WERI-Rb-1 (cell line): ENCODE data around the gene NDC1.
A peak's percentile ranks its signal among the peaks of the same experiment; 100 is the strongest.
"Not testable (repeated sequence)": the region's sequence is repeated elsewhere in the genome, so short reads cannot be mapped to it uniquely, and the experiment has no call there.

Experiments used
- DNase-seq: peaks from one replicate; pipeline ENCODE4 v3.0.0-alpha.2; 2020
- H3K27ac ChIP-seq: fragments of 250-450 bp; sonication (Bioruptor Pico); 2 replicates; pipeline ENCODE4 v1.5.1; 2020; ENCODE audit warnings: mild to moderate bottlenecking, moderate library complexity
- H3K27me3 ChIP-seq: fragments of 250-450 bp; sonication (Bioruptor Pico); 2 replicates; pipeline ENCODE4 v1.5.1; 2021; ENCODE audit warnings: mild to moderate bottlenecking, low read depth, moderate library complexity; ENCODE audit not compliant: insufficient read depth, severe bottlenecking
- H3K36me3 ChIP-seq: fragments of 250-450 bp; sonication (Bioruptor Pico); 2 replicates; pipeline ENCODE4 v1.5.1; 2020; ENCODE audit warnings: mild to moderate bottlenecking, moderate library complexity
- H3K4me3 ChIP-seq: 2 replicates; pipeline ENCODE4 v1.5.1; 2011; ENCODE audit warnings: low read depth, mild to moderate bottlenecking, control low read depth, low read length
- H3K9me3 ChIP-seq: fragments of 250-450 bp; sonication (Bioruptor Pico); 2 replicates; pipeline ENCODE4 v1.5.1; 2021; ENCODE audit warnings: mild to moderate bottlenecking, moderate library complexity; ENCODE audit not compliant: severe bottlenecking
- CTCF ChIP-seq: IDR thresholded peaks from 2 replicates; pipeline ENCODE4 v1.5.1; 2011; ENCODE audit warnings: low read depth, mild to moderate bottlenecking, control low read depth, inconsistent platforms, low read length

Gene NDC1

GRCh38 chr1:53837924-53838653, at the start of gene NDC1:
Gene NDC1 (minus strand): TSS chr1:53838296. CDS start chr1:53838261, 35 bp downstream.
- DNase-seq, result peak; percentile 95
- Histone ChIP-seq H3K36me3 (no peaks in the 10 kb centered on the region), H3K4me3 (peak within 1 kb of the TSS; percentile 99), H3K27me3 (no peaks in the 10 kb centered on the region), H3K9me3 (no peaks in the 10 kb centered on the region), H3K27ac (peak within 1 kb of the TSS; percentile 97)
- peak; percentile 32; the same call in 1 of the 2 replicates for TF ChIP-seq CTCF

- H3K4me3 ChIP-seq, H3K27ac ChIP-seq, H3K36me3 ChIP-seq, DNase-seq, H3K9me3 ChIP-seq, H3K27me3 ChIP-seq: not testable (repeated sequence)
These were observed 45.5 kb upstream of the NDC1 start for GRCh38 chr1:53883600-53883999.

- H3K36me3 ChIP-seq, H3K4me3 ChIP-seq, H3K27me3 ChIP-seq, DNase-seq, H3K9me3 ChIP-seq, H3K27ac ChIP-seq: not testable (repeated sequence)
These were observed 43.8 kb upstream of the NDC1 start for GRCh38 chr1:53881853-53882252.

- peak; percentile 43 for TF ChIP-seq CTCF
- no peak overlapping the region for H3K27ac ChIP-seq
- no peak for DNase-seq
- H3K27me3 ChIP-seq, result no peaks in the 10 kb centered on the region
- H3K36me3 ChIP-seq, result no peaks in the 10 kb centered on the region; the same call in 1 of the 2 replicates
- no peak overlapping the region for H3K4me3 ChIP-seq
- peaks cover 2% of the 10 kb centered on the region for H3K9me3 ChIP-seq
These were observed 40.5 kb upstream of the NDC1 start for GRCh38 chr1:53878492-53879105.

GRCh38 chr1:53875150-53875549, 37.1 kb upstream of the NDC1 start:
- not testable (repeated sequence) for H3K9me3 ChIP-seq, H3K27ac ChIP-seq, H3K36me3 ChIP-seq, H3K27me3 ChIP-seq, H3K4me3 ChIP-seq, DNase-seq

GRCh38 chr1:53871773-53872484, 33.8 kb upstream of the NDC1 start:
- no peak for TF ChIP-seq CTCF

GRCh38 chr1:53871221-53871620, 33.1 kb upstream of the NDC1 start:
- no peak for TF ChIP-seq CTCF
- H3K4me3 ChIP-seq, result no peak overlapping the region
- H3K36me3 ChIP-seq, result peaks cover 4% of the 10 kb centered on the region
- no peaks in the 10 kb centered on the region for H3K9me3 ChIP-seq
- H3K27me3 ChIP-seq, result no peaks in the 10 kb centered on the region
- no peak overlapping the region for H3K27ac ChIP-seq
- no peak for DNase-seq

More at GRCh38 chr1:53871773-53872484, 33.8 kb upstream of the NDC1 start:
- no peak overlapping the region for H3K4me3 ChIP-seq
- H3K27ac ChIP-seq, result no peak overlapping the region
- no peaks in the 10 kb centered on the region for H3K9me3 ChIP-seq
- DNase-seq, result no peak
- peaks cover 3% of the 10 kb centered on the region for H3K36me3 ChIP-seq
- no peaks in the 10 kb centered on the region for H3K27me3 ChIP-seq
